AG04449 (cell line): ENCODE data around the gene AP4B1.

Experiments
- CTCF ChIA-PET: fragments of 350-600 bp; formaldehyde crosslinking; extraction: SDS; loops from one replicate; lab custom pipeline; 2021; ENCODE audit warnings: antibody characterized with exemption; lab: Yijun Ruan, JAX
- POLR2A ChIA-PET: fragments of 400-600, 350-600 bp; formaldehyde crosslinking; extraction: SDS; loops from one replicate; lab custom pipeline; 2020; ENCODE audit warnings: antibody characterized with exemption, inconsistent platforms; lab: Yijun Ruan, JAX
- DNase-seq: peaks from one replicate; pipeline ENCODE4 v3.0.0-alpha.2; 2010; ENCODE audit warnings: low read depth, low spot score
- H3K4me3 ChIP-seq: 2 replicates; pipeline ENCODE4 v1.5.1; 2011; ENCODE audit warnings: low read depth, mild to moderate bottlenecking, control low read depth, low read length
- CTCF ChIP-seq: IDR thresholded peaks from one replicate; pipeline ENCODE4 v1.5.1; 2011; ENCODE audit warnings: mild to moderate bottlenecking, moderate library complexity, low read length, control low read depth, inconsistent platforms; ENCODE audit not compliant: insufficient read depth; ENCODE audit errors: missing control alignments

The AP4B1 gene

GRCh38 chr1:113846391-113847035, 58.1 kb downstream of the AP4B1 start:
- no peak overlapping the region for H3K4me3 ChIP-seq
- no peak for DNase-seq
- no peak for TF ChIP-seq CTCF
- POLR2A ChIA-PET = no interaction called here
- CTCF ChIA-PET = no interaction called here
